H1 (cell line): ENCODE measurements around the gene FGF4. TPM values are rescaled to one million over a fixed set of nuclear protein-coding genes. Genes with fewer than 3 reads are reported as not detected.

ENCODE experiments used
- CTCF ChIA-PET: fragments of 300-600 bp; sonication (Branson Sonifier 250); formaldehyde crosslinking; loops from one replicate; lab custom pipeline; 2021; ENCODE audit not compliant: partially characterized antibody; lab: Charles Lee
- POLR2A ChIA-PET: fragments of 300-600 bp; sonication (Branson Sonifier 250); formaldehyde crosslinking; loops from one replicate; lab custom pipeline; 2021; ENCODE audit warnings: inconsistent platforms; ENCODE audit not compliant: partially characterized antibody; lab: Charles Lee
- DNase-seq, 2 experiments: peaks; one replicate each; pipeline versions ENCODE4 v3.0.0 to v3.0.0-alpha.2; 2010 to 2022; ENCODE audit warnings: low spot score in 2 of 2, low read depth in 1 of 2, mixed read lengths in 1 of 2
- FAIRE-seq: peaks from 2 replicates; lab custom pipeline; 2011; peaks lifted over from hg19 to GRCh38; lab: Jason Lieb, UNC
- H2AFZ ChIP-seq: 2 replicates; pipeline ENCODE4 v1.8.1; 2012; ENCODE audit warnings: low read length, inconsistent platforms
- H2AK5ac ChIP-seq: 2 replicates; pipeline ENCODE4 v1.6.1; 2013; ENCODE audit warnings: low read depth, low read length
- H2BK120ac ChIP-seq: replicated peaks from 2 replicates; pipeline ENCODE3; 2013; ENCODE audit warnings: low read depth, low read length, inconsistent platforms
- H2BK12ac ChIP-seq: 2 replicates; pipeline ENCODE4 v1.6.1; 2013; ENCODE audit warnings: low read depth, low read length
- H2BK15ac ChIP-seq: 2 replicates; pipeline ENCODE4 v1.6.1; 2013; ENCODE audit warnings: low read length
- H2BK20ac ChIP-seq: 2 replicates; pipeline ENCODE4 v1.6.1; 2013; ENCODE audit warnings: low read length
- H2BK5ac ChIP-seq: 2 replicates; pipeline ENCODE4 v1.6.1; 2013; ENCODE audit warnings: low read depth, low read length
- H3K14ac ChIP-seq: 2 replicates; pipeline ENCODE4 v1.6.1; 2013; ENCODE audit warnings: inconsistent platforms; ENCODE audit not compliant: insufficient read length
- H3K18ac ChIP-seq: 2 replicates; pipeline ENCODE4 v1.6.1; 2013; ENCODE audit warnings: low read length; ENCODE audit errors: extremely low read depth
- H3K23ac ChIP-seq: 2 replicates; pipeline ENCODE4 v1.6.1; 2013; ENCODE audit warnings: inconsistent platforms; ENCODE audit not compliant: insufficient read length
- H3K23me2 ChIP-seq: 2 replicates; pipeline ENCODE4 v1.6.1; 2013; ENCODE audit warnings: low read depth, low read length
- H3K27ac ChIP-seq: 2 replicates; pipeline ENCODE4 v1.6.1; 2011; ENCODE audit warnings: low read depth, low read length, inconsistent platforms
- H3K27me3 ChIP-seq, 4 experiments: replicated peaks in 1 of 4; 1 replicate in 1 of 4; 2 replicates in 3 of 4; pipeline versions ENCODE4 v1.6.1 to v1.8.1; 2011 to 2013; ENCODE audit warnings: low read length in 3 of 4, mild to moderate bottlenecking in 3 of 4, inconsistent platforms in 2 of 4, mixed read lengths in 2 of 4, moderate library complexity in 1 of 4; ENCODE audit not compliant: control insufficient read depth in 3 of 4, insufficient read depth in 3 of 4; ENCODE audit errors: extremely low read depth in 1 of 4
- H3K36me3 ChIP-seq, 4 experiments: 2 replicates each; pipeline versions ENCODE4 v1.6.1 to v1.8.1; 2011 to 2013; ENCODE audit warnings: mild to moderate bottlenecking in 4 of 4, low read length in 3 of 4, moderate library complexity in 2 of 4, control low read depth in 1 of 4, inconsistent platforms in 1 of 4; ENCODE audit not compliant: insufficient read depth in 4 of 4, control insufficient read depth in 2 of 4
- H3K4ac ChIP-seq: replicated peaks from 2 replicates; pipeline ENCODE3; 2013; ENCODE audit warnings: low read length, low read depth, mixed read lengths, inconsistent platforms; ENCODE audit not compliant: insufficient read length
- H3K4me1 ChIP-seq, 4 experiments: replicated peaks in 1 of 4; 1 replicate in 1 of 4; 2 replicates in 3 of 4; pipeline versions ENCODE4 v1.6.1 to v1.8.1; 2011 to 2013; ENCODE audit warnings: low read length in 3 of 4, inconsistent platforms in 2 of 4, mixed read lengths in 1 of 4; ENCODE audit not compliant: insufficient read depth in 4 of 4, control insufficient read depth in 3 of 4
- H3K4me2 ChIP-seq, 2 experiments: 2 replicates each; pipeline versions ENCODE4 v1.6.1 to v1.8.1; 2011 to 2013; ENCODE audit warnings: low read depth in 2 of 2, low read length in 2 of 2, control low read depth in 1 of 2, inconsistent platforms in 1 of 2, mild to moderate bottlenecking in 1 of 2; ENCODE audit not compliant: insufficient read depth in 1 of 2
- H3K4me3 ChIP-seq, 4 experiments: fragments of 200-600, 300-600 bp in 1 of 4; sonication (generic), shearing (Covaris generic), sonication (Bioruptor Twin) in 1 of 4; 2 replicates each; pipeline versions ENCODE4 v1.5.1 to v1.8.1; 2011 to 2016; ENCODE audit warnings: low read length in 4 of 4, low read depth in 3 of 4, control low read depth in 2 of 4, inconsistent platforms in 2 of 4, mild to moderate bottlenecking in 2 of 4, mixed read lengths in 1 of 4, moderate library complexity in 1 of 4; ENCODE audit not compliant: insufficient read depth in 2 of 4; ENCODE audit errors: extremely low read depth in 1 of 4
- H3K56ac ChIP-seq: replicated peaks from 2 replicates; pipeline ENCODE3; 2013; ENCODE audit warnings: low read depth, mild to moderate bottlenecking, mixed read lengths, low read length, inconsistent platforms; ENCODE audit not compliant: insufficient read length
- H3K79me1 ChIP-seq: 2 replicates; pipeline ENCODE4 v1.6.1; 2013; ENCODE audit warnings: low read depth, low read length, control low read depth
- H3K79me2 ChIP-seq, 2 experiments: 2 replicates each; pipeline versions ENCODE4 v1.6.1 to v1.8.1; 2012 to 2013; ENCODE audit warnings: low read length in 2 of 2, mild to moderate bottlenecking in 2 of 2, inconsistent platforms in 1 of 2; ENCODE audit not compliant: insufficient read depth in 2 of 2, control insufficient read depth in 1 of 2
- H3K9ac ChIP-seq, 4 experiments: replicated peaks in 1 of 4; 1 replicate in 1 of 4; 2 replicates in 3 of 4; pipeline versions ENCODE4 v1.6.1 to v1.8.1; 2011 to 2013; ENCODE audit warnings: low read depth in 3 of 4, low read length in 3 of 4, control low read depth in 2 of 4, mild to moderate bottlenecking in 2 of 4, moderate library complexity in 2 of 4, inconsistent platforms in 1 of 4; ENCODE audit errors: extremely low read depth in 1 of 4
- H3K9me3 ChIP-seq, 2 experiments: 2 replicates each; pipeline versions ENCODE4 v1.6.1 to v1.8.1; 2012 to 2013; ENCODE audit warnings: mild to moderate bottlenecking in 2 of 2, moderate library complexity in 2 of 2, control low read depth in 1 of 2, inconsistent platforms in 1 of 2, low read depth in 1 of 2, low read length in 1 of 2, mixed read lengths in 1 of 2; ENCODE audit not compliant: insufficient read depth in 2 of 2
- H4K20me1 ChIP-seq, 2 experiments: replicated peaks in 1 of 2; 2 replicates each; pipeline versions ENCODE3 to v1.8.1; 2011 to 2013; ENCODE audit warnings: inconsistent platforms in 2 of 2, low read length in 2 of 2, mild to moderate bottlenecking in 1 of 2; ENCODE audit not compliant: insufficient read depth in 2 of 2, control insufficient read depth in 1 of 2
- H4K5ac ChIP-seq: 2 replicates; pipeline ENCODE4 v1.6.1; 2013; ENCODE audit warnings: low read length, low read depth, mixed read lengths, inconsistent platforms; ENCODE audit not compliant: insufficient read length
- H4K8ac ChIP-seq: 2 replicates; pipeline ENCODE4 v1.8.0; 2013; ENCODE audit warnings: mild to moderate bottlenecking, moderate library complexity, low read length, inconsistent platforms; ENCODE audit not compliant: insufficient read depth; ENCODE audit errors: extremely low read depth
- H4K91ac ChIP-seq: replicated peaks from 2 replicates; pipeline ENCODE3; 2013; ENCODE audit warnings: low read length, mixed read lengths, inconsistent platforms; ENCODE audit not compliant: insufficient read length
- CEBPB ChIP-seq: IDR thresholded peaks from 2 replicates; pipeline ENCODE4 v1.6.1; 2012; ENCODE audit warnings: low read depth, low read length
- CHD2 ChIP-seq: IDR thresholded peaks from 2 replicates; pipeline ENCODE4 v1.6.1; 2012; ENCODE audit warnings: low read length, improper control_type of control experiment
- MAX ChIP-seq: IDR thresholded peaks from 2 replicates; pipeline ENCODE4 v1.6.1; 2012; ENCODE audit warnings: inconsistent platforms
- RAD21 ChIP-seq, 2 experiments: IDR thresholded peaks in 1 of 2; conservative IDR thresholded peaks in 1 of 2; 2 replicates each; pipeline ENCODE4 v1.6.1; 2011; ENCODE audit warnings: low read depth in 2 of 2, low read length in 2 of 2, improper control_type of control experiment in 1 of 2, inconsistent platforms in 1 of 2, mild to moderate bottlenecking in 1 of 2, moderate library complexity in 1 of 2
- RXRA ChIP-seq: IDR thresholded peaks from 2 replicates; pipeline ENCODE4 v1.6.1; 2011; ENCODE audit warnings: low read depth, mild to moderate bottlenecking, low read length, moderate library complexity; ENCODE audit not compliant: insufficient read depth
- SIN3A ChIP-seq, 2 experiments: IDR thresholded peaks in 1 of 2; conservative IDR thresholded peaks in 1 of 2; 2 replicates each; pipeline ENCODE4 v1.6.1; 2011 to 2012; ENCODE audit warnings: low read length in 2 of 2, improper control_type of control experiment in 1 of 2, low read depth in 1 of 2, mild to moderate bottlenecking in 1 of 2
- SP1 ChIP-seq: IDR thresholded peaks from 2 replicates; pipeline ENCODE4 v1.6.1; 2011; ENCODE audit warnings: low read depth, low read length
- SP2 ChIP-seq: IDR thresholded peaks from 2 replicates; pipeline ENCODE4 v1.6.1; 2012; ENCODE audit warnings: mild to moderate bottlenecking, low read length, inconsistent platforms
- TAF1 ChIP-seq: IDR thresholded peaks from 2 replicates; pipeline ENCODE4 v1.6.1; 2011; ENCODE audit warnings: mild to moderate bottlenecking, low read depth, low read length
- TEAD4 ChIP-seq: IDR thresholded peaks from 2 replicates; pipeline ENCODE4 v1.6.1; 2012; ENCODE audit warnings: low read depth, low read length, inconsistent platforms, mixed read lengths
- WGBS, 2 experiments: shearing (Covaris generic) in 1 of 2; methylation state at CpG; one replicate each; pipeline versions ENCODE4 v1.1.6 to v1.1.7; 2013 to 2015; ENCODE audit warnings: low lambda C conversion rate in 2 of 2, mixed read lengths in 2 of 2, inconsistent platforms in 1 of 2, low coverage in 1 of 2, missing lambda C conversion rate in 1 of 2; ENCODE audit not compliant: insufficient replicate concordance in 2 of 2, insufficient coverage in 1 of 2, insufficient read length in 1 of 2; ENCODE audit errors: extremely low coverage in 1 of 2, missing lambda C conversion rate in 1 of 2; 5-methylcytosine and 5-hydroxymethylcytosine counted together
- polyA plus RNA-seq, 7 experiments: library from polyadenylated mRNA; depleted of rRNA in 3 of 7; stranded (reverse) in 5 of 7; unstranded in 2 of 7; fragments of >200 nt in 5 of 7; fragments of 200-250 nt in 2 of 7; gene quantifications; 1 replicate in 5 of 7; 2 replicates in 1 of 7; 4 replicates in 1 of 7; pipeline versions ENCODE4 v1.2.1 to v1.2.3, GENCODE V29; 2011 to 2013; ENCODE audit warnings: missing spikeins in 2 of 7, mixed read lengths in 2 of 7
- total RNA-seq: library from RNA; stranded (reverse); fragmentation: NEBNext Ultra II Directional; extraction: Animal tissue kit (Norgen Biotek cat#: 25700); gene quantifications from 2 replicates; pipeline ENCODE4 v1.2.1, GENCODE V29; 2021
- TF ChIP-seq, protein P1 (sequence below), 3 experiments: IDR thresholded peaks; 1 replicate in 2 of 3; 2 replicates in 1 of 3; pipeline versions ENCODE4 v1.5.1 to v1.6.1; 2011; ENCODE audit warnings: low read length in 3 of 3, mild to moderate bottlenecking in 3 of 3, inconsistent platforms in 2 of 3, low read depth in 1 of 3, moderate library complexity in 1 of 3; ENCODE audit not compliant: insufficient read depth in 1 of 3; ENCODE audit errors: control extremely low read depth in 1 of 3

FGF4 gene
- total and polyA plus RNA-seq, 2 of the 8 experiments (the other 6 are each of a cell fraction or from before 2014, with no cell fraction given), result 0.57 to 2.0 TPM

DNA sequence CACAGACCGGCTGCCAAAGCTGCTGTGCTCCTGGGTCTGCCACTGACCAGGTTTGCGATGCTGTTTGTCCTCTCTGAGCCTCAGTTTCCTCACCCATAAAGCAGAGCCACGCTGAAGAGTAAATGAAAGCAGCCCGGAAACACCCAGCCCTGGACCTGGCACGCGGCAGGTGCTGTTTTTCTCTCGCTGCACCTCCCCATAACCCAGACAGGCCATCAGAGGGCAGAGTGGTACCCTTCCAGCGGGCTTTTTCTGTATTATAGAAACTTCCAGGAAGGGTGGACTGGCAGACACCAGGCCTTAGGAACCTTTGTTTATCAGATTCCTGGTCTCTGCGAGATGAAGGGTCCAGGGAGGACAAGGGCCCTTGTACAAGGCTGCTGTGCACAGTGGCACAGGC lies 53.4 kb downstream of the FGF4 start:
- Histone ChIP-seq H3K27ac (no peak overlapping the region), H3K36me3 (no peaks in the 10 kb centered on the region), H2BK20ac (peak overlapping the region; percentile 32; the same call in 1 of the 2 replicates), H4K91ac (no peak overlapping the region), H4K5ac (no peak overlapping the region), H3K4me2 (no peak overlapping the region), H4K8ac (no peak overlapping the region; the same call in 1 of the 2 replicates), H3K9me3 (no peaks in the 10 kb centered on the region), H3K18ac (no peak overlapping the region), H3K4me3 (no peak overlapping the region), H4K20me1 (no peaks in the 10 kb centered on the region), H3K79me2 (no peaks in the 10 kb centered on the region), H3K14ac (no peak overlapping the region), H2BK120ac (no peak overlapping the region), H3K23me2 (no peaks in the 10 kb centered on the region; the same call in 1 of the 2 replicates), H2BK5ac (no peak overlapping the region), H2AK5ac (no peak overlapping the region), H3K27me3 (peaks cover 0 to 19% (median 13%) of the 10 kb centered on the region in 4 experiments; a peak in 5 of 7 replicates), H3K56ac (no peak overlapping the region), H2BK12ac (peak overlapping the region; percentile 44; the same call in 1 of the 2 replicates), H3K9ac (no peak overlapping the region), H3K4ac (no peak overlapping the region), H2BK15ac (peak overlapping the region; percentile 95; the same call in 1 of the 2 replicates), H3K79me1 (no peaks in the 10 kb centered on the region), H3K4me1 (peaks cover 0 to 10% (median 2%) of the 10 kb centered on the region in 4 experiments; a peak in 5 of 7 replicates), H2AFZ (no peak overlapping the region), H3K23ac (no peak overlapping the region)
- CTCF ChIA-PET, result interaction anchor here (0.8 to 20.5 kb wide), 17 partner anchors 7 to 197 kb away, joined by 3 to 197 read pairs (median 6); no protein-coding TSS in a partner anchor
- WGBS, 2 experiments, result 60% methylated on average over 9 of the region's 9 CpGs; no CpG with 5 or more reads in 1 of the 2 experiments
- FAIRE-seq (no peak), DNase-seq (no peak)
- POLR2A ChIA-PET, result no interaction called here
- TF ChIP-seq CHD2 (no peak), CEBPB (no peak), MAX (peak; percentile 66), RAD21 (IDR thresholded peaks at IDR 0.05 in 1 of 2, conservative IDR thresholded peaks at IDR 0.05 in 1 of 2; ENCODE audit: low read depth in 2 of 2, low read length in 2 of 2) (peak; percentile 73 to 83), TEAD4 (no peak), RXRA (no peak), SP1 (no peak), SIN3A (conservative IDR thresholded peaks at IDR 0.05 in 1 of 2, IDR thresholded peaks at IDR 0.05 in 1 of 2; ENCODE audit: low read depth in 1 of 2, low read length in 2 of 2) (no peak), SP2 (no peak), TAF1 (no peak)
- TF ChIP-seq, protein P1, sequence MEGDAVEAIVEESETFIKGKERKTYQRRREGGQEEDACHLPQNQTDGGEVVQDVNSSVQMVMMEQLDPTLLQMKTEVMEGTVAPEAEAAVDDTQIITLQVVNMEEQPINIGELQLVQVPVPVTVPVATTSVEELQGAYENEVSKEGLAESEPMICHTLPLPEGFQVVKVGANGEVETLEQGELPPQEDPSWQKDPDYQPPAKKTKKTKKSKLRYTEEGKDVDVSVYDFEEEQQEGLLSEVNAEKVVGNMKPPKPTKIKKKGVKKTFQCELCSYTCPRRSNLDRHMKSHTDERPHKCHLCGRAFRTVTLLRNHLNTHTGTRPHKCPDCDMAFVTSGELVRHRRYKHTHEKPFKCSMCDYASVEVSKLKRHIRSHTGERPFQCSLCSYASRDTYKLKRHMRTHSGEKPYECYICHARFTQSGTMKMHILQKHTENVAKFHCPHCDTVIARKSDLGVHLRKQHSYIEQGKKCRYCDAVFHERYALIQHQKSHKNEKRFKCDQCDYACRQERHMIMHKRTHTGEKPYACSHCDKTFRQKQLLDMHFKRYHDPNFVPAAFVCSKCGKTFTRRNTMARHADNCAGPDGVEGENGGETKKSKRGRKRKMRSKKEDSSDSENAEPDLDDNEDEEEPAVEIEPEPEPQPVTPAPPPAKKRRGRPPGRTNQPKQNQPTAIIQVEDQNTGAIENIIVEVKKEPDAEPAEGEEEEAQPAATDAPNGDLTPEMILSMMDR (IDR thresholded peaks at IDR 0.05; ENCODE audit: control extremely low read depth in 1 of 3, insufficient read depth in 1 of 3, low read depth in 1 of 3, low read length in 3 of 3), result peak; percentile 62 to 76 (median 63)
